Astrocyte of the cerebellum (primary cell): ENCODE data around the gene IQCE.

Experiments
- DNase-seq: peaks from one replicate; pipeline ENCODE4 v3.0.0-alpha.2; 2011; ENCODE audit warnings: low read depth
- H3K4me3 ChIP-seq: 2 replicates; pipeline ENCODE4 v1.5.1; 2011; ENCODE audit warnings: mild to moderate bottlenecking, low read depth, low read length, moderate library complexity
- CTCF ChIP-seq: IDR thresholded peaks from 2 replicates; pipeline ENCODE4 v1.5.1; 2012; ENCODE audit warnings: low read length, low read depth, moderate library complexity, mild to moderate bottlenecking; ENCODE audit errors: missing control alignments
- in situ Hi-C: cut with HindIII; loops from 2 replicates; pipeline ENCODE4 v1.10.0; 2017; ENCODE audit warnings: low sequenced_read_pairs

IQCE gene

GRCh38 chr7:2658941-2659340 is 100.2 kb downstream of the IQCE start:
- H3K4me3 ChIP-seq, result no peak overlapping the region
- no peak for DNase-seq
- in situ Hi-C loops, result no loop called here
- TF ChIP-seq CTCF, result no peak

- H3K4me3 ChIP-seq, result no peak overlapping the region
- no peak for TF ChIP-seq CTCF
- DNase-seq, result no peak
- in situ Hi-C loops, result no loop called here
Measured at GRCh38 chr7:2659556-2660358, 101.0 kb downstream of the IQCE start.

GRCh38 chr7:2660359-2661095 is 101.7 kb downstream of the IQCE start:
- no peak overlapping the region for H3K4me3 ChIP-seq
- in situ Hi-C loops, result no loop called here
- DNase-seq, result no peak
- peak; percentile 50 for TF ChIP-seq CTCF

DNA sequence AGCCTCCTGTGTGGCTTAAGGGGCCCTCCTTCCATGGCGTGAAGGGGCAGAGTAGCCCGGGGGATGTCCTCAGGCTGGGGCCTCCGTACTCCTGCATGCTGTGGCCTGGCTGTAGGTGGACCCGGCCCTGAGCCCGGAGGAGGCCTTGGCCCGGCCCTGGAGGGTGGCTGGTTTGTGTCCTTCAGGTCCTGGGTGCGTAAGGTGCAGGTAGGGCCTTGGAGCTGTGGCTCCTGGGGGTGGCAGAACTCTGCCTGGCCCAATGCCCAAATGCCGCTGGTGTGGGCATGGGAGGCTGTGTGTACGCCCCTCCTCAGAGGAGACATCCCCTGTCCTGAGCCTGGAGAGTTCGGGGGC is 102.3 kb downstream of the IQCE start:
- in situ Hi-C loops, result no loop called here
- H3K4me3 ChIP-seq, result no peak overlapping the region
- no peak for TF ChIP-seq CTCF
- DNase-seq, result no peak

- H3K4me3 ChIP-seq, result no peak overlapping the region
- no peak for DNase-seq
- in situ Hi-C loops, result no loop called here
Measured at GRCh38 chr7:2661602-2662272, 103.0 kb downstream of the IQCE start.

More at GRCh38 chr7:2661602-2662272, 103.0 kb downstream of the IQCE start:
- TF ChIP-seq CTCF, result no peak
